K562 (cell line): ENCODE results near the gene SYF2. TPM values are rescaled to one million over a fixed set of nuclear protein-coding genes. Genes with fewer than 3 reads are reported as not detected.

Experiments used
- CREB1 ChIP-seq, 2 experiments: sonication (generic) in 1 of 2; formaldehyde crosslinking in 1 of 2; IDR thresholded peaks; 2 replicates each; pipeline versions ENCODE4 v1.6.1 to v1.8.0; 2012 to 2022; ENCODE audit warnings: inconsistent platforms in 1 of 2, mild to moderate bottlenecking in 1 of 2, missing genetic modification reagents in 1 of 2, moderate library complexity in 1 of 2
- EP300 ChIP-seq: IDR thresholded peaks from 2 replicates; pipeline ENCODE4 v1.6.1; 2012; ENCODE audit warnings: low read length, improper control_type of control experiment
- ETV1 ChIP-seq: fragments of 450-650 bp; conservative IDR thresholded peaks from 2 replicates; pipeline ENCODE4 v1.6.1; 2016; ENCODE audit warnings: missing genetic modification characterization, control low read depth, low read depth, missing compliant biosample characterization
- ILK ChIP-seq: fragments of 450-650 bp; IDR thresholded peaks from 2 replicates; pipeline ENCODE4 v1.6.1; 2016; ENCODE audit warnings: missing genetic modification characterization, low read depth, mild to moderate bottlenecking, missing compliant biosample characterization, moderate library complexity, borderline replicate concordance
- IRF2 ChIP-seq: sonication (generic); formaldehyde crosslinking; IDR thresholded peaks from 2 replicates; pipeline ENCODE4 v1.8.1; 2022; ENCODE audit warnings: mild to moderate bottlenecking, missing genetic modification reagents
- MCM3 ChIP-seq: fragments of 450-650 bp; IDR thresholded peaks from 2 replicates; pipeline ENCODE4 v1.6.1; 2016
- MTF1 ChIP-seq: fragments of 250-450 bp; sonication (Bioruptor Pico); IDR thresholded peaks from 2 replicates; pipeline ENCODE4 v1.9.0; 2021; ENCODE audit warnings: moderate library complexity, mild to moderate bottlenecking, inconsistent platforms, borderline replicate concordance
- NR4A1 ChIP-seq, 2 experiments: fragments of 250-450 bp in 1 of 2; fragments of 450-650 bp in 1 of 2; sonication (Bioruptor Pico) in 1 of 2; IDR thresholded peaks; 2 replicates each; pipeline versions ENCODE4 v1.4.0 to v1.6.1; 2016 to 2020; ENCODE audit warnings: mild to moderate bottlenecking in 2 of 2, missing compliant biosample characterization in 1 of 2, missing genetic modification characterization in 1 of 2, moderate library complexity in 1 of 2
- PHTF2 ChIP-seq: fragments of 250-450 bp; sonication (Bioruptor Pico); IDR thresholded peaks from 2 replicates; pipeline ENCODE4 v1.5.0; 2021; ENCODE audit warnings: mild to moderate bottlenecking
- TAF9B ChIP-seq: fragments of 450-650 bp; IDR thresholded peaks from 2 replicates; pipeline ENCODE4 v1.6.1; 2018; ENCODE audit warnings: mild to moderate bottlenecking; ENCODE audit not compliant: partially characterized antibody
- ZBTB34 ChIP-seq: fragments of 250-450 bp; sonication (Bioruptor Pico); IDR thresholded peaks from 2 replicates; pipeline ENCODE4 v1.8.0; 2021; ENCODE audit warnings: mild to moderate bottlenecking, moderate library complexity
- ZKSCAN1 ChIP-seq: fragments of 150-350 bp; IDR thresholded peaks from 2 replicates; pipeline ENCODE4 v1.6.1; 2016; ENCODE audit warnings: low read depth, low read length
- ZNF444 ChIP-seq: fragments of 250-450 bp; sonication (Bioruptor Pico); IDR thresholded peaks from 2 replicates; pipeline ENCODE4 v1.4.0; 2020; ENCODE audit warnings: mild to moderate bottlenecking, moderate library complexity
- ZNF445 ChIP-seq: fragments of 250-450 bp; sonication (Bioruptor Pico); IDR thresholded peaks from 2 replicates; pipeline ENCODE4 v1.4.0; 2020; ENCODE audit warnings: low read depth, mild to moderate bottlenecking, moderate library complexity
- polyA plus RNA-seq, 8 experiments: library from polyadenylated mRNA; depleted of rRNA in 4 of 8; stranded (reverse) in 5 of 8; unstranded in 3 of 8; fragments of >200 nt; fragmentation: Nextera tagmentation in 2 of 8; fragmentation: Illumina TruSeq in 1 of 8; extraction: Ambion mirVana in 2 of 8; extraction: Trizol in 1 of 8; gene quantifications; 2 replicates each; pipeline versions ENCODE4 v1.2.1 to v1.2.3, GENCODE V29; 2011 to 2014; ENCODE audit warnings: inconsistent platforms in 1 of 8, missing spikeins in 1 of 8
- total RNA-seq, 7 experiments: library from RNA; depleted of rRNA in 6 of 7; stranded (reverse); fragments of >200 nt in 6 of 7; fragmentation: Illumina TruSeq in 2 of 7; extraction: Trizol in 2 of 7; gene quantifications; 2 replicates each; pipeline versions ENCODE4 v1.2.1 to v1.2.3, GENCODE V29; 2011 to 2021; ENCODE audit warnings: low replicate concordance in 1 of 7
- TF ChIP-seq, protein P1 (sequence below), 3 experiments: fragments of 200-800 bp in 1 of 3; fragments of 250-450 bp in 1 of 3; fragments of 450-650 bp in 1 of 3; sonication (Bioruptor Pico) in 1 of 3; sonication (Bioruptor generic) in 1 of 3; formaldehyde crosslinking in 1 of 3; IDR thresholded peaks; 2 replicates each; pipeline versions ENCODE4 v1.6.1 to v1.8.0; 2016 to 2022; ENCODE audit warnings: mild to moderate bottlenecking in 2 of 3, missing genetic modification characterization in 2 of 3, missing compliant biosample characterization in 1 of 3, moderate library complexity in 1 of 3
- TF ChIP-seq, protein P2 (sequence below): sonication (generic); formaldehyde crosslinking; IDR thresholded peaks from 2 replicates; pipeline ENCODE4 v1.8.0; 2022; ENCODE audit warnings: missing genetic modification reagents, mild to moderate bottlenecking, borderline replicate concordance
- TF ChIP-seq, protein P3 (sequence below): fragments of 450-650 bp; formaldehyde crosslinking; conservative IDR thresholded peaks from 2 replicates; pipeline ENCODE4 v1.4.0; 2022; ENCODE audit warnings: mild to moderate bottlenecking, missing genetic modification characterization

SYF2 gene
- total and polyA plus RNA-seq, 9 of the 15 experiments (the other 6 are each of a cell fraction or from before 2014, with no cell fraction given) = 20.9 to 69.0 (median 43.2) TPM

DNA sequence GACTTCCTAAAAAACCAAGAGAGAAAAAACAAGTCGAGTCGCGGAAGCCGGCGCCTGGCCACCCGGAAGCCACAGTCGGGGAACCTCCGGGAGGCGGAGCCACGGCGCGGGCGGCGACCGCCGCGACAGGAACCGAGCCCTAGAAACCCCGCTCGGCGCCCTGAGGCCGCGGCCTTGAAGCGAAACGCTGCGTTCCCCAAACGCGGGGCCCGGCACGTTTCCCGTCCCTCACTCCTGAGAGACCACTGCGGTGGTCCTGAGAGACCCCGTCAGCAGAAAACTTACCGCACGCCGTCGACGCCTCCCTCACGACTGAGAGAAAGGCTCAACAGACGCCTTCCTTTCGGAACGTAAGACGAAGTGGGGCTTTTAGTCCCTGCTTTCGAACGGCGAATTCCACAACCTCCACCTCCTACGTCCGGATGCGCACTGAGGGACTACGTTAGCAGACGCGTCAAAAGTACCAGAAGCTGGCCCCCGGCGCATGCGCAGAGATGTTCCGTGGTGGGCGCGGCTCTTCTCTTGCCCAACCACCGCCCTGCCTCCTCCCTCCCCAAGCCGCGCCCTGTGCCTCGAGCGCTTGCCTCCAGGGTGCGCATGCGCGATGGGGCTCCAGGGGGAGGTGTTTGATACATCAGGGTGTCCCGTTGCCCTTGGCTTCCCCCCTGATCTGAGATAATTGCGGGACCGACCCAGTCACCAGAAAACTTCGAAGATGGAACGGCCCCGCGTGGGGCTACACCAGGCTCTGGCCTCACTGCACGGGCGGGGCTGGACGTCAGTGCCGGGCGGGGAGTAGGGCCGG lies 14.9 kb upstream of the SYF2 start, which contains the start of gene RSRP1 (continued):
- TF ChIP-seq ZNF445 (CRISPR knock-in tag) = 0 out of 2 replicates have a peak, but pooled peaks have one; percentile 18
- TF ChIP-seq ETV1 (tag) = peak; percentile 79
- no peak for TF ChIP-seq IRF2 (CRISPR knock-in tag)
- no peak; the same call in 1 of the 2 replicates for TF ChIP-seq EP300
- TF ChIP-seq CREB1 (IDR thresholded peaks at IDR 0.05) = peak; percentile 79
- TF ChIP-seq CREB1 (CRISPR knock-in tag; IDR thresholded peaks at IDR 0.05) = peak; percentile 85
- TF ChIP-seq ZBTB34 (CRISPR knock-in tag) = no peak
- peak; percentile 59 for TF ChIP-seq ZKSCAN1
- TF ChIP-seq, protein P1, sequence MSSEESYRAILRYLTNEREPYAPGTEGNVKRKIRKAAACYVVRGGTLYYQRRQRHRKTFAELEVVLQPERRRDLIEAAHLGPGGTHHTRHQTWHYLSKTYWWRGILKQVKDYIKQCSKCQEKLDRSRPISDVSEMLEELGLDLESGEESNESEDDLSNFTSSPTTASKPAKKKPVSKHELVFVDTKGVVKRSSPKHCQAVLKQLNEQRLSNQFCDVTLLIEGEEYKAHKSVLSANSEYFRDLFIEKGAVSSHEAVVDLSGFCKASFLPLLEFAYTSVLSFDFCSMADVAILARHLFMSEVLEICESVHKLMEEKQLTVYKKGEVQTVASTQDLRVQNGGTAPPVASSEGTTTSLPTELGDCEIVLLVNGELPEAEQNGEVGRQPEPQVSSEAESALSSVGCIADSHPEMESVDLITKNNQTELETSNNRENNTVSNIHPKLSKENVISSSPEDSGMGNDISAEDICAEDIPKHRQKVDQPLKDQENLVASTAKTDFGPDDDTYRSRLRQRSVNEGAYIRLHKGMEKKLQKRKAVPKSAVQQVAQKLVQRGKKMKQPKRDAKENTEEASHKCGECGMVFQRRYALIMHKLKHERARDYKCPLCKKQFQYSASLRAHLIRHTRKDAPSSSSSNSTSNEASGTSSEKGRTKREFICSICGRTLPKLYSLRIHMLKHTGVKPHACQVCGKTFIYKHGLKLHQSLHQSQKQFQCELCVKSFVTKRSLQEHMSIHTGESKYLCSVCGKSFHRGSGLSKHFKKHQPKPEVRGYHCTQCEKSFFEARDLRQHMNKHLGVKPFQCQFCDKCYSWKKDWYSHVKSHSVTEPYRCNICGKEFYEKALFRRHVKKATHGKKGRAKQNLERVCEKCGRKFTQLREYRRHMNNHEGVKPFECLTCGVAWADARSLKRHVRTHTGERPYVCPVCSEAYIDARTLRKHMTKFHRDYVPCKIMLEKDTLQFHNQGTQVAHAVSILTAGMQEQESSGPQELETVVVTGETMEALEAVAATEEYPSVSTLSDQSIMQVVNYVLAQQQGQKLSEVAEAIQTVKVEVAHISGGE (CRISPR knock-in tag; IDR thresholded peaks at IDR 0.05) = peak in 2 of 3 experiments; percentile 53 to 87; a peak in 3 of 6 replicates
- TF ChIP-seq MTF1 = peak; percentile 38; the same call in 1 of the 2 replicates
- TF ChIP-seq NR4A1 (CRISPR knock-in tag; IDR thresholded peaks at IDR 0.05) = peak; percentile 58; the same call in 1 of the 2 replicates
- no peak; the same call in 1 of the 2 replicates for TF ChIP-seq NR4A1 (tag; IDR thresholded peaks at IDR 0.05)
- peak; percentile 94 for TF ChIP-seq TAF9B
- peak; percentile 74; the same call in 1 of the 2 replicates for TF ChIP-seq ZNF444 (CRISPR knock-in tag)
- TF ChIP-seq, protein P2, sequence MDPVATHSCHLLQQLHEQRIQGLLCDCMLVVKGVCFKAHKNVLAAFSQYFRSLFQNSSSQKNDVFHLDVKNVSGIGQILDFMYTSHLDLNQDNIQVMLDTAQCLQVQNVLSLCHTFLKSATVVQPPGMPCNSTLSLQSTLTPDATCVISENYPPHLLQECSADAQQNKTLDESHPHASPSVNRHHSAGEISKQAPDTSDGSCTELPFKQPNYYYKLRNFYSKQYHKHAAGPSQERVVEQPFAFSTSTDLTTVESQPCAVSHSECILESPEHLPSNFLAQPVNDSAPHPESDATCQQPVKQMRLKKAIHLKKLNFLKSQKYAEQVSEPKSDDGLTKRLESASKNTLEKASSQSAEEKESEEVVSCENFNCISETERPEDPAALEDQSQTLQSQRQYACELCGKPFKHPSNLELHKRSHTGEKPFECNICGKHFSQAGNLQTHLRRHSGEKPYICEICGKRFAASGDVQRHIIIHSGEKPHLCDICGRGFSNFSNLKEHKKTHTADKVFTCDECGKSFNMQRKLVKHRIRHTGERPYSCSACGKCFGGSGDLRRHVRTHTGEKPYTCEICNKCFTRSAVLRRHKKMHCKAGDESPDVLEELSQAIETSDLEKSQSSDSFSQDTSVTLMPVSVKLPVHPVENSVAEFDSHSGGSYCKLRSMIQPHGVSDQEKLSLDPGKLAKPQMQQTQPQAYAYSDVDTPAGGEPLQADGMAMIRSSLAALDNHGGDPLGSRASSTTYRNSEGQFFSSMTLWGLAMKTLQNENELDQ (CRISPR knock-in tag) = 0 out of 2 replicates have a peak, but pooled peaks have one; percentile 39
- no peak for TF ChIP-seq MCM3
- TF ChIP-seq PHTF2 = peak; percentile 84; the same call in 1 of the 2 replicates
- no peak for TF ChIP-seq ILK (tag)
- TF ChIP-seq, protein P3, sequence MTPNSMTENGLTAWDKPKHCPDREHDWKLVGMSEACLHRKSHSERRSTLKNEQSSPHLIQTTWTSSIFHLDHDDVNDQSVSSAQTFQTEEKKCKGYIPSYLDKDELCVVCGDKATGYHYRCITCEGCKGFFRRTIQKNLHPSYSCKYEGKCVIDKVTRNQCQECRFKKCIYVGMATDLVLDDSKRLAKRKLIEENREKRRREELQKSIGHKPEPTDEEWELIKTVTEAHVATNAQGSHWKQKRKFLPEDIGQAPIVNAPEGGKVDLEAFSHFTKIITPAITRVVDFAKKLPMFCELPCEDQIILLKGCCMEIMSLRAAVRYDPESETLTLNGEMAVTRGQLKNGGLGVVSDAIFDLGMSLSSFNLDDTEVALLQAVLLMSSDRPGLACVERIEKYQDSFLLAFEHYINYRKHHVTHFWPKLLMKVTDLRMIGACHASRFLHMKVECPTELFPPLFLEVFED (CRISPR knock-in tag) = peak; percentile 95
